Erythroblast (primary cell): Measurements from ENCODE around the gene EPHA1.

ENCODE experiments used
- GATA1 ChIP-seq: IDR thresholded peaks from 2 replicates; pipeline ENCODE4 v1.6.1; 2011; ENCODE audit warnings: low read depth, mild to moderate bottlenecking, control low read depth, low read length, moderate library complexity
- POLR2A ChIP-seq: IDR thresholded peaks from 2 replicates; pipeline ENCODE4 v1.6.1; 2011; ENCODE audit warnings: mild to moderate bottlenecking, low read length

- TF ChIP-seq POLR2A (no peak), GATA1 (no peak)
Observed at GRCh38 chr7:143383642-143383957, 25.1 kb downstream of the EPHA1 start.
